Measurements from ENCODE around the gene SENP7. TPM values are rescaled to one million over a fixed set of nuclear protein-coding genes. Genes with fewer than 3 reads are reported as not detected.

SENP7 gene
- total RNA-seq, 2 experiments from 2014 or later: 15.8 to 18.4 TPM

DNA sequence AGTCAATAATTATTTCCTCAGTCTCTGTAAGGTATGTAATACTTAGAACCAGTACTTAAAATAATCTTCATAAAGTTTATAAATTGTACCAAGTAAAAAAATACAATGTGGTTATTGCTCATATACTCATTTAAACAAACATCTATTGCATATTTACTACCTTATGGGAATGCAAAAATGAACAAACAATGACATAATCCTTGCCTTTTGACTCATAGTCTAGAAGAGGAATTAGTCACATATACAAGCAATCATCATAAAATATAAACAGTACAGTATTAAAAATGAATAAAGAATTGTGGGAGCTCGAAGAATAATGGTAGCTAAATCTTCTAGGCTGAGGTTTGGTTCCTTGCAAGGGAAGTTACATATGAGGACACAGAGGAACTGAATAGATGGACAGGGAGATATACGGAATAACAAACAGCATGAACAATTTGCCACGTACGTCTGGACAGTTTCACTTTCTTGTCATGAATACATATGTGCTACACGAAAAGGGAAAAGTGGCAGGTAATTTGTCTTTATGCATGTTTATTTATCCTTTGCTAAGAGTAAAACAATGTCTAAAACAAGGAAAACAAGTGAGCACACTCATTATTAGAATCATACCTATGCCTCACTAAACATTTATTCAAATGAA is 209.8 kb downstream of the SENP7 start:
- ChIA-PET CTCF (no interaction called here), POLR2A (no interaction called here)
- Mint-ChIP-seq H3K9me3 (peaks cover 19% of the 10 kb centered on the region), H3K36me3 (peaks cover 15% of the 10 kb centered on the region), H3K4me3 (no peak overlapping the region), H3K27ac (no peak overlapping the region), H3K4me1 (ENCODE audit: low read depth) (no peaks in the 10 kb centered on the region), H3K27me3 (no peaks in the 10 kb centered on the region)
- intact Hi-C loops (cut with micrococcal nuclease): no loop called here
- no peak for DNase-seq

- H3K36me3 Mint-ChIP-seq: peaks cover 5% of the 10 kb centered on the region
- ChIA-PET CTCF (no interaction called here), POLR2A (no interaction called here)
- intact Hi-C loops (cut with micrococcal nuclease): no loop called here
- no peak overlapping the region for H3K4me3 Mint-ChIP-seq
- DNase-seq: no peak
- H3K4me1 Mint-ChIP-seq (ENCODE audit: low read depth): no peaks in the 10 kb centered on the region
- H3K27ac Mint-ChIP-seq: no peak overlapping the region
- H3K9me3 Mint-ChIP-seq: peaks cover 20% of the 10 kb centered on the region
- H3K27me3 Mint-ChIP-seq: no peaks in the 10 kb centered on the region
Observed at GRCh38 chr3:101300073-101300472, 212.9 kb downstream of the SENP7 start.

GRCh38 chr3:101292027-101292426 is 221.0 kb downstream of the SENP7 start:
- H3K36me3 Mint-ChIP-seq: peaks cover 3% of the 10 kb centered on the region
- no peak for DNase-seq
- no peak overlapping the region for H3K4me3 Mint-ChIP-seq
- no peaks in the 10 kb centered on the region for H3K27me3 Mint-ChIP-seq
- intact Hi-C loops (cut with micrococcal nuclease): no loop called here
- no peak overlapping the region for H3K27ac Mint-ChIP-seq
- no peaks in the 10 kb centered on the region for H3K4me1 Mint-ChIP-seq (ENCODE audit: low read depth)
- POLR2A ChIA-PET: no interaction called here
- CTCF ChIA-PET: no interaction called here
- H3K9me3 Mint-ChIP-seq: peaks cover 26% of the 10 kb centered on the region

GRCh38 chr3:101288294-101288693 is 224.7 kb downstream of the SENP7 start:
- Mint-ChIP-seq H3K4me3 (no peak overlapping the region), H3K27ac (no peak overlapping the region), H3K4me1 (ENCODE audit: low read depth) (no peaks in the 10 kb centered on the region), H3K9me3 (peaks cover 6% of the 10 kb centered on the region), H3K27me3 (no peaks in the 10 kb centered on the region), H3K36me3 (no peaks in the 10 kb centered on the region)
- POLR2A ChIA-PET: no interaction called here
- no peak for DNase-seq
- CTCF ChIA-PET: no interaction called here
- intact Hi-C loops (cut with micrococcal nuclease): no loop called here

GRCh38 chr3:101284757-101285156 is 228.3 kb downstream of the SENP7 start:
- Mint-ChIP-seq H3K4me3 (no peak overlapping the region), H3K36me3 (no peaks in the 10 kb centered on the region)
- CTCF ChIA-PET: no interaction called here

DNA sequence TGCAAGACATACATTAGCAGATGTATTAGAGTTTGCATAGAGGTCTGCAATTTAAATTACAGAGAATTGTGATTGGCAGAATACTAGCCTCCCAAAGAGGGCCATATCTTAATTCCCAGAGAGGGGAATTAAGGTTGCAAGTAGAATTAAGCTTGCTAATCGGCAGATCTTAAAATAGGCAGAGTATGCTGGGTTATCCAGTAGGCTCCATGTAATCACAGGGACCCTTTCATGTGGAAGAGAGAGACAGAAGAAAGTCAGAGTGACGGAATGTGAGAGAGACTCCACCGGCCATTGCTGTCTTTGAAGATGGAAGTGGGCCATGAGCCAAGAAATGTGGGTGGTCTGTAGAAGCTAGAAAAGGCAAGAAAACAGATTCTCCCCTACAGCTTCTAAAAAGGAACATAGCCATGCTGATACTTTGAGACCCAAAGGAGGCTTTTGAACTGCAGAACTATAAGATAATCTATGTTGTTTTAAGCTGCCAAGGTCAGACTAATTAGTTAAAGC is 231.4 kb downstream of the SENP7 start:
- Mint-ChIP-seq H3K4me3 (no peak overlapping the region), H3K36me3 (no peaks in the 10 kb centered on the region), H3K27me3 (no peaks in the 10 kb centered on the region), H3K4me1 (ENCODE audit: low read depth) (no peaks in the 10 kb centered on the region), H3K27ac (no peak overlapping the region), H3K9me3 (no peaks in the 10 kb centered on the region)
- intact Hi-C loops (cut with micrococcal nuclease): no loop called here
- CTCF ChIA-PET: no interaction called here
- no peak for DNase-seq
- POLR2A ChIA-PET: no interaction called here

More at GRCh38 chr3:101284757-101285156, 228.3 kb downstream of the SENP7 start:
- intact Hi-C loops (cut with micrococcal nuclease): no loop called here
- Mint-ChIP-seq H3K4me1 (ENCODE audit: low read depth) (no peaks in the 10 kb centered on the region), H3K27me3 (no peaks in the 10 kb centered on the region), H3K27ac (no peak overlapping the region), H3K9me3 (peaks cover 6% of the 10 kb centered on the region)
- POLR2A ChIA-PET: no interaction called here
- no peak for DNase-seq

DNA sequence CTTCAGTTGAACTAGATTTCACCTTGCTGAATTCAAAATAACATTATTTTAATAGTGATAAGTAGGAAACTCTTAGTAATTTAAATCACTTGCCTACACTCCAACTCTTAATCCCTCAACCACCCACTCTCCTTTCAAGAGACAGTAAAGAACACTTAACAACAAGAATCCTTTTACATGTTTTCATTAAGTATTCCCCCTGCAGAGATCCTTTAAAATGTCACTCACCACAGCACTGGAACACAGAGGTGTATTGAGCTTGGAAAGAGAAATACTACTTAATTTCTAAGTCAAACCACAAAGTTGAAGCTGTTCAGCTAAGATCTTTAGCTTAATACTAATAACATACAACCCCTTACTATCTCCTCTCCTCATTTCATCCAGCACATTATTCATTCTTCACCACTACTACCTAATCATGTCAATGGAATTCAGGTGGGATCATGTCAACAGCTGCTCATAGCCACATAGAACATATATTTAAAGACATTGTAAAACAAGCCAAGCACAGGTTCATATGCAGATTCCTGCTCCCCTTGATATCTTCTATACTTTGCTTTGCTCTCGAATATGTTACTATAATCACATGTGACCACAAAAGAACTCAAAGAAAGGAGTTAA is 233.1 kb downstream of the SENP7 start:
- CTCF ChIA-PET: interaction anchor here (0.6 kb wide), 1 partner anchor 439 kb away, joined by 4 read pairs; no protein-coding TSS in a partner anchor
- peaks cover 3% of the 10 kb centered on the region for H3K36me3 Mint-ChIP-seq
- H3K9me3 Mint-ChIP-seq: no peaks in the 10 kb centered on the region
- no peak overlapping the region for H3K27ac Mint-ChIP-seq
- intact Hi-C loops (cut with micrococcal nuclease): no loop called here
- no peaks in the 10 kb centered on the region for H3K27me3 Mint-ChIP-seq
- POLR2A ChIA-PET: no interaction called here
- no peak for DNase-seq
- H3K4me3 Mint-ChIP-seq: no peak overlapping the region
- H3K4me1 Mint-ChIP-seq (ENCODE audit: low read depth): no peaks in the 10 kb centered on the region

DNA sequence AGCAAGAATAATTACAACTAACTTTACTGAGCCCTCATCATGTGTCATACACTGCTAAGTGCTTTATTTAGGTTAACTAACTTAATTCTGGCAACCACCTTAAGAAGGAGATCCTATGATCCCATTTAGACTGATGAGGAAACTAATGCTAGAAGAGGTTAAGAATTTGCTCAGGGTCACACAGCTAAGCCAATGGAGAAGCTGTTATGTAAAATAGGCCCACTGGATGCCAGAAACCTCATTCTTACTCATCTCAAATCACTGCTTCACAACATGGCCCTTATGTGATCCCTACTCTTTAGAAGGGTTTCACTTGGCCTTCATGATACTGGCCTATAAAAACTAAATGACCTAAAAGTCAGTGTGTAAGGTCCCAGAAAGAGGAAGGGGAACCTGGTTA is 233.8 kb downstream of the SENP7 start:
- ChIA-PET CTCF (no interaction called here), POLR2A (no interaction called here)
- H3K27ac Mint-ChIP-seq: no peak overlapping the region
- H3K9me3 Mint-ChIP-seq: no peaks in the 10 kb centered on the region
- no peak for DNase-seq
- peaks cover 3% of the 10 kb centered on the region for H3K36me3 Mint-ChIP-seq
- intact Hi-C loops (cut with micrococcal nuclease): no loop called here
- no peaks in the 10 kb centered on the region for H3K27me3 Mint-ChIP-seq
- H3K4me1 Mint-ChIP-seq (ENCODE audit: low read depth): no peaks in the 10 kb centered on the region
- no peak overlapping the region for H3K4me3 Mint-ChIP-seq

DNA sequence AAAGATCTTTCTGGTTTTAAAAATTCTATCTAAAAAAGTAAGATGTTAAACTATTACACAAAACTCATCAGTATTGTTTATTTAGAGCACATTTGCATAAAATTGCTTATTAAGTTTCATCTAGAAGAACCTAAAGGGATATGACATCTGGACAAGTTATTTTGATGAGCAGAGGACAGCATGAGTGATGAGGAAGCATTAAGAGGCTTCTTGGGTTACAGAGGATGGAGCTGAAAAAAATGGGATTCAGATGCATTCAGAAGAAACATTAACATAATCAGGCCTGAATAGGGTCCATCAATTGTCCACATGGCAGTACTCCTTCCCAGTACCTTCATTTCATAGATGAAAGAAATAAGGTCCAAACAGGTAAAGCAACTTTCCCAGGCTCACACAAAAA is 234.3 kb downstream of the SENP7 start:
- Mint-ChIP-seq H3K27ac (no peak overlapping the region), H3K4me3 (no peak overlapping the region), H3K9me3 (no peaks in the 10 kb centered on the region), H3K27me3 (no peaks in the 10 kb centered on the region), H3K36me3 (peaks cover 3% of the 10 kb centered on the region), H3K4me1 (ENCODE audit: low read depth) (no peaks in the 10 kb centered on the region)
- ChIA-PET CTCF (no interaction called here), POLR2A (no interaction called here)
- intact Hi-C loops (cut with micrococcal nuclease): no loop called here
- DNase-seq: no peak

Other genes with a start within 250 kb of the SENP7 start
- under 1 TPM; 0.10 to 0.12 TPM for gene IMPG2, start 192.6 kb downstream of the SENP7 start, total RNA-seq
- gene TRMT10C, start 48.7 kb upstream of the SENP7 start, total RNA-seq: 10 to 100 TPM; 39.5 to 43.2 TPM
- gene PCNP, start 61.0 kb upstream of the SENP7 start, total RNA-seq: 100 to 1,000 TPM; 231 to 236 TPM
- gene ZBTB11, start 163.9 kb upstream of the SENP7 start, total RNA-seq: 10 to 100 TPM; 28.0 to 30.3 TPM
- gene RPL24, start 173.5 kb upstream of the SENP7 start, total RNA-seq: 1,000 to 10,000 TPM; 1,691 to 1,714 TPM
- 10 to 100 TPM; 16.6 to 17.9 TPM for gene CEP97, start 211.4 kb upstream of the SENP7 start, total RNA-seq